ENCODE measurements around the gene PLEKHG3.

Gene PLEKHG3

GRCh38 chr14:64728106-64728505 is 23.9 kb downstream of the PLEKHG3 start:
- Histone ChIP-seq H3K27me3 (ENCODE audit: insufficient read depth, low read length) (no peaks in the 10 kb centered on the region), H3K9ac (ENCODE audit: low read depth, low read length) (no peak overlapping the region), H3K27ac (ENCODE audit: low read depth, low read length) (no peak overlapping the region), H3K4me3 (ENCODE audit: low read length) (no peak overlapping the region), H3K9me3 (ENCODE audit: insufficient read depth, low read depth, low read length) (no peaks in the 10 kb centered on the region), H3K36me3 (ENCODE audit: insufficient read depth, low read length) (peaks cover 56% of the 10 kb centered on the region), H3K4me1 (ENCODE audit: insufficient read depth, low read length) (peaks cover 29% of the 10 kb centered on the region)
- 94% methylated on average over 6 of the region's 6 CpGs for WGBS

- Histone ChIP-seq H3K36me3 (ENCODE audit: insufficient read depth, low read length) (peaks cover 64% of the 10 kb centered on the region), H3K4me1 (ENCODE audit: insufficient read depth, low read length) (peaks cover 29% of the 10 kb centered on the region), H3K4me3 (ENCODE audit: low read length) (no peak overlapping the region), H3K27ac (ENCODE audit: low read depth, low read length) (no peak overlapping the region), H3K9me3 (ENCODE audit: insufficient read depth, low read depth, low read length) (no peaks in the 10 kb centered on the region), H3K27me3 (ENCODE audit: insufficient read depth, low read length) (no peaks in the 10 kb centered on the region), H3K9ac (ENCODE audit: low read depth, low read length) (no peak overlapping the region)
- WGBS, result 95% methylated on average over 10 of the region's 10 CpGs
Measured at GRCh38 chr14:64728856-64729255, 24.6 kb downstream of the PLEKHG3 start.

- Histone ChIP-seq H3K36me3 (ENCODE audit: insufficient read depth, low read length) (peaks cover 67% of the 10 kb centered on the region), H3K9ac (ENCODE audit: low read depth, low read length) (no peak overlapping the region), H3K27me3 (ENCODE audit: insufficient read depth, low read length) (no peaks in the 10 kb centered on the region), H3K4me1 (ENCODE audit: insufficient read depth, low read length) (peaks cover 24% of the 10 kb centered on the region), H3K4me3 (ENCODE audit: low read length) (no peak overlapping the region), H3K9me3 (ENCODE audit: insufficient read depth, low read depth, low read length) (no peaks in the 10 kb centered on the region), H3K27ac (ENCODE audit: low read depth, low read length) (no peak overlapping the region)
- WGBS, result 84% methylated on average over 5 of the region's 5 CpGs
Measured at GRCh38 chr14:64729386-64730060, 25.3 kb downstream of the PLEKHG3 start.

GRCh38 chr14:64730061-64730440 is 25.8 kb downstream of the PLEKHG3 start:
- WGBS, result 83% methylated on average over 1 of the region's 1 CpG
- H3K27ac ChIP-seq (ENCODE audit: low read depth, low read length), result no peak overlapping the region
- H3K36me3 ChIP-seq (ENCODE audit: insufficient read depth, low read length), result peaks cover 67% of the 10 kb centered on the region

GRCh38 chr14:64730681-64731080 is 26.5 kb downstream of the PLEKHG3 start:
- Histone ChIP-seq H3K9ac (ENCODE audit: low read depth, low read length) (no peak overlapping the region), H3K27ac (ENCODE audit: low read depth, low read length) (no peak overlapping the region), H3K9me3 (ENCODE audit: insufficient read depth, low read depth, low read length) (no peaks in the 10 kb centered on the region), H3K4me1 (ENCODE audit: insufficient read depth, low read length) (peaks cover 13% of the 10 kb centered on the region), H3K27me3 (ENCODE audit: insufficient read depth, low read length) (no peaks in the 10 kb centered on the region), H3K4me3 (ENCODE audit: low read length) (no peak overlapping the region), H3K36me3 (ENCODE audit: insufficient read depth, low read length) (peaks cover 70% of the 10 kb centered on the region)
- 95% methylated on average over 12 of the region's 12 CpGs for WGBS

More at GRCh38 chr14:64730061-64730440, 25.8 kb downstream of the PLEKHG3 start:
- Histone ChIP-seq H3K9ac (ENCODE audit: low read depth, low read length) (no peak overlapping the region), H3K4me1 (ENCODE audit: insufficient read depth, low read length) (peaks cover 19% of the 10 kb centered on the region), H3K9me3 (ENCODE audit: insufficient read depth, low read depth, low read length) (no peaks in the 10 kb centered on the region), H3K4me3 (ENCODE audit: low read length) (no peak overlapping the region), H3K27me3 (ENCODE audit: insufficient read depth, low read length) (no peaks in the 10 kb centered on the region)

GRCh38 chr14:64731141-64731581 is 26.9 kb downstream of the PLEKHG3 start:
- no peaks in the 10 kb centered on the region for H3K27me3 ChIP-seq (ENCODE audit: insufficient read depth, low read length)
- H3K36me3 ChIP-seq (ENCODE audit: insufficient read depth, low read length), result peaks cover 75% of the 10 kb centered on the region
- no peaks in the 10 kb centered on the region for H3K9me3 ChIP-seq (ENCODE audit: insufficient read depth, low read depth, low read length)
- peaks cover 8% of the 10 kb centered on the region for H3K4me1 ChIP-seq (ENCODE audit: insufficient read depth, low read length)
- 95% methylated on average over 15 of the region's 15 CpGs for WGBS
- H3K4me3 ChIP-seq (ENCODE audit: low read length), result no peak overlapping the region
- H3K9ac ChIP-seq (ENCODE audit: low read depth, low read length), result no peak overlapping the region
- H3K27ac ChIP-seq (ENCODE audit: low read depth, low read length), result no peak overlapping the region

- WGBS, result 91% methylated on average over 4 of the region's 4 CpGs
- no peak overlapping the region for H3K27ac ChIP-seq (ENCODE audit: low read depth, low read length)
- peaks cover 82% of the 10 kb centered on the region for H3K36me3 ChIP-seq (ENCODE audit: insufficient read depth, low read length)
- H3K4me1 ChIP-seq (ENCODE audit: insufficient read depth, low read length), result peaks cover 6% of the 10 kb centered on the region; the same call in 1 of the 2 replicates
- no peaks in the 10 kb centered on the region for H3K9me3 ChIP-seq (ENCODE audit: insufficient read depth, low read depth, low read length)
- H3K4me3 ChIP-seq (ENCODE audit: low read length), result no peak overlapping the region
- no peak overlapping the region for H3K9ac ChIP-seq (ENCODE audit: low read depth, low read length)
- H3K27me3 ChIP-seq (ENCODE audit: insufficient read depth, low read length), result no peaks in the 10 kb centered on the region
Measured at GRCh38 chr14:64732066-64732465, 27.8 kb downstream of the PLEKHG3 start.

GRCh38 chr14:64732536-64733120 is 28.4 kb downstream of the PLEKHG3 start:
- no peak overlapping the region for H3K9ac ChIP-seq (ENCODE audit: low read depth, low read length)
- H3K27ac ChIP-seq (ENCODE audit: low read depth, low read length), result no peak overlapping the region
- H3K4me1 ChIP-seq (ENCODE audit: insufficient read depth, low read length), result peaks cover 6% of the 10 kb centered on the region; the same call in 1 of the 2 replicates
- H3K9me3 ChIP-seq (ENCODE audit: insufficient read depth, low read depth, low read length), result no peaks in the 10 kb centered on the region
- H3K36me3 ChIP-seq (ENCODE audit: insufficient read depth, low read length), result peaks cover 85% of the 10 kb centered on the region
- WGBS, result 95% methylated on average over 14 of the region's 14 CpGs
- no peak overlapping the region for H3K4me3 ChIP-seq (ENCODE audit: low read length)
- H3K27me3 ChIP-seq (ENCODE audit: insufficient read depth, low read length), result no peaks in the 10 kb centered on the region

GRCh38 chr14:64733321-64733720 is 29.1 kb downstream of the PLEKHG3 start:
- 91% methylated on average over 11 of the region's 11 CpGs for WGBS
- no peak overlapping the region for H3K4me3 ChIP-seq (ENCODE audit: low read length)
- H3K4me1 ChIP-seq (ENCODE audit: insufficient read depth, low read length), result peaks cover 6% of the 10 kb centered on the region; the same call in 1 of the 2 replicates
- no peak overlapping the region for H3K9ac ChIP-seq (ENCODE audit: low read depth, low read length)
- H3K36me3 ChIP-seq (ENCODE audit: insufficient read depth, low read length), result peaks cover 83% of the 10 kb centered on the region
- H3K9me3 ChIP-seq (ENCODE audit: insufficient read depth, low read depth, low read length), result no peaks in the 10 kb centered on the region
- no peaks in the 10 kb centered on the region for H3K27me3 ChIP-seq (ENCODE audit: insufficient read depth, low read length)
- H3K27ac ChIP-seq (ENCODE audit: low read depth, low read length), result no peak overlapping the region

- Histone ChIP-seq H3K9me3 (ENCODE audit: insufficient read depth, low read depth, low read length) (no peaks in the 10 kb centered on the region), H3K36me3 (ENCODE audit: insufficient read depth, low read length) (peaks cover 83% of the 10 kb centered on the region), H3K4me3 (ENCODE audit: low read length) (no peak overlapping the region), H3K9ac (ENCODE audit: low read depth, low read length) (no peak overlapping the region), H3K27me3 (ENCODE audit: insufficient read depth, low read length) (no peaks in the 10 kb centered on the region), H3K27ac (ENCODE audit: low read depth, low read length) (no peak overlapping the region), H3K4me1 (ENCODE audit: insufficient read depth, low read length) (peaks cover 6% of the 10 kb centered on the region; the same call in 1 of the 2 replicates)
- 46% methylated on average over 1 of the region's 1 CpG for WGBS
Measured at GRCh38 chr14:64733899-64734298, 29.7 kb downstream of the PLEKHG3 start.

GRCh38 chr14:64734990-64735389 is 30.8 kb downstream of the PLEKHG3 start:
- peaks cover 83% of the 10 kb centered on the region for H3K36me3 ChIP-seq (ENCODE audit: insufficient read depth, low read length)
- 95% methylated on average over 6 of the region's 6 CpGs for WGBS
- no peak overlapping the region for H3K4me3 ChIP-seq (ENCODE audit: low read length)
- peaks cover 6% of the 10 kb centered on the region; the same call in 1 of the 2 replicates for H3K4me1 ChIP-seq (ENCODE audit: insufficient read depth, low read length)
- H3K9ac ChIP-seq (ENCODE audit: low read depth, low read length), result no peak overlapping the region
- H3K9me3 ChIP-seq (ENCODE audit: insufficient read depth, low read depth, low read length), result no peaks in the 10 kb centered on the region
- H3K27ac ChIP-seq (ENCODE audit: low read depth, low read length), result no peak overlapping the region
- no peaks in the 10 kb centered on the region for H3K27me3 ChIP-seq (ENCODE audit: insufficient read depth, low read length)
